ENCODE results near the gene TMEM135.
"Not testable (repeated sequence)": the region's sequence is repeated elsewhere in the genome, so short reads cannot be mapped to it uniquely, and the experiment has no call there.

Gene TMEM135

DNA sequence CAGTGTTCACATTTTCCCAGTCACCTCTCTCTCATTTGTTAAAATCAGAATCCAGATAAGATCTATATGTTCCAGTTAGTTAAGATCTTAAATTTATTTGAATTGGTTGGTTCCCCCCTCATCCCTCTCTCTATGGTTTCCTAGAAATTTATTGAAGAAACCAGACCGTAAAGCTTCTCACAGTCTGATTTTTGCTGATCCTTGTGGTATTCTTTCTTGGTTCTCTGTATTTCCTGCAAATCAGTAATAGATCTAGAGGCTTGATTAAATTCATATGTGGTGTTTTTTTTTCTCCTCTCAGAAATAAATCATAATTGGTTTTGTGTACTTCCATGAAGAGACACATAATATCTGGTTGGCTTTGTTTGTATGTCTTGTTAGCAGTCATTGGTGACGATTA, 147.5 kb downstream of the TMEM135 start:
- H3K4me1 ChIP-seq (ENCODE audit: insufficient read depth, low read length): no peaks in the 10 kb centered on the region
- H3K27me3 ChIP-seq (ENCODE audit: insufficient read depth, low read length): no peaks in the 10 kb centered on the region
- no peak overlapping the region for H3K27ac ChIP-seq (ENCODE audit: low read length)
- H3K9me3 ChIP-seq (ENCODE audit: insufficient read depth, low read depth, low read length): no peaks in the 10 kb centered on the region
- no peak overlapping the region for H3K9ac ChIP-seq (ENCODE audit: low read depth, low read length)
- H3K36me3 ChIP-seq (ENCODE audit: insufficient read depth, low read depth, low read length): no peaks in the 10 kb centered on the region
- no peak overlapping the region for H3K4me3 ChIP-seq (ENCODE audit: low read length)

- H3K9ac ChIP-seq (ENCODE audit: low read depth, low read length): no peak overlapping the region
- no peak overlapping the region for H3K27ac ChIP-seq (ENCODE audit: low read length)
- no peak overlapping the region for H3K4me3 ChIP-seq (ENCODE audit: low read length)
- no peaks in the 10 kb centered on the region for H3K9me3 ChIP-seq (ENCODE audit: insufficient read depth, low read depth, low read length)
- no peaks in the 10 kb centered on the region for H3K27me3 ChIP-seq (ENCODE audit: insufficient read depth, low read length)
- no peaks in the 10 kb centered on the region for H3K36me3 ChIP-seq (ENCODE audit: insufficient read depth, low read depth, low read length)
- no peaks in the 10 kb centered on the region for H3K4me1 ChIP-seq (ENCODE audit: insufficient read depth, low read length)
Measured at GRCh38 chr11:87187076-87187475, 149.3 kb downstream of the TMEM135 start.

DNA sequence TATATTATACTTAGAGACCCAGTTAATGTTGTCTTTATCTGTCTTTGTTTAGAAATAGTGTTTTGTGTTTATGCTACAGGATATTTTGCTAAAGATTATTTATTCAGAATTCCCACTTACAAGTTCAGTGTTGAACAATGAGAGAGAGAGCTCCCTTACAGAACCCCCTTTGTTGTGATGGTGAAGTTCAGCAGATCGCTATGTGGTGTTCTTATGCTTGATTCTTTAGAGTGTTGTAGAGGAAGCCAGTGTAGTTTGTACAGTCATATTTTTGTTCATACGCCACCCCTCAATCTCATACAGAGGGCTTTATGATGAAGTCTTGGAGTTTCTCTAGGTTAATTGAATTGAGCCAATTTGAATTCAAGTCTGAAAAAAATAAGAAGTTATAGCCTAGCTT, 150.2 kb downstream of the TMEM135 start:
- Histone ChIP-seq H3K4me1 (ENCODE audit: insufficient read depth, low read length) (no peaks in the 10 kb centered on the region), H3K27ac (ENCODE audit: low read length) (no peak overlapping the region), H3K36me3 (ENCODE audit: insufficient read depth, low read depth, low read length) (no peaks in the 10 kb centered on the region), H3K9ac (ENCODE audit: low read depth, low read length) (no peak overlapping the region), H3K27me3 (ENCODE audit: insufficient read depth, low read length) (no peaks in the 10 kb centered on the region), H3K9me3 (ENCODE audit: insufficient read depth, low read depth, low read length) (no peaks in the 10 kb centered on the region), H3K4me3 (ENCODE audit: low read length) (no peak overlapping the region)

DNA sequence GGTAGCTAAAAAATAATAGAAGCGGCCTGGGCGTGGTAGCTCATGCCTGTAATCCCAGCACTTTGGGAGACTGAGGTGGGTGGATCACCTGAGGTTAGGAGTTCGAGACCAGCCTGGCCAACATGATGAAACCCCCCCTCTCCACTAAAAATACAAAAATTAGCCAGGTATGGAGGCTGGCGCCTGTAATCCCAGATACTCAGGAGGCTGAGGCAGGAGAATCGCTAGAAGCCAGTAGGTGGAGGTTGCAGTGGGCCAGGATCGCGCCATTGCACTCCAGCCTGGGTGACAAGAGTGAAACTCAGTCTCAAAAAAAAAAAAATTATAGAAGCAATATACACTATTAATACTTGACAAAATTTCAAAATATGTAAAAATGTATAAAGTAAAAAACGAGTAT, 150.7 kb downstream of the TMEM135 start:
- H3K27ac ChIP-seq (ENCODE audit: low read length); H3K4me3 ChIP-seq (ENCODE audit: low read length); H3K9ac ChIP-seq (ENCODE audit: low read depth, low read length); H3K9me3 ChIP-seq (ENCODE audit: insufficient read depth, low read depth, low read length); H3K36me3 ChIP-seq (ENCODE audit: insufficient read depth, low read depth, low read length); H3K27me3 ChIP-seq (ENCODE audit: insufficient read depth, low read length); H3K4me1 ChIP-seq (ENCODE audit: insufficient read depth, low read length): not testable (repeated sequence)

- H3K4me1 ChIP-seq (ENCODE audit: insufficient read depth, low read length); H3K36me3 ChIP-seq (ENCODE audit: insufficient read depth, low read depth, low read length); H3K27me3 ChIP-seq (ENCODE audit: insufficient read depth, low read length); H3K9me3 ChIP-seq (ENCODE audit: insufficient read depth, low read depth, low read length); H3K27ac ChIP-seq (ENCODE audit: low read length); H3K9ac ChIP-seq (ENCODE audit: low read depth, low read length); H3K4me3 ChIP-seq (ENCODE audit: low read length): not testable (repeated sequence)
Measured at GRCh38 chr11:87188921-87189320, 151.2 kb downstream of the TMEM135 start.

- H3K27me3 ChIP-seq (ENCODE audit: insufficient read depth, low read length): no peaks in the 10 kb centered on the region
- H3K9ac ChIP-seq (ENCODE audit: low read depth, low read length): no peak overlapping the region
- no peak overlapping the region for H3K4me3 ChIP-seq (ENCODE audit: low read length)
- no peaks in the 10 kb centered on the region for H3K4me1 ChIP-seq (ENCODE audit: insufficient read depth, low read length)
- H3K27ac ChIP-seq (ENCODE audit: low read length): no peak overlapping the region
- no peaks in the 10 kb centered on the region for H3K36me3 ChIP-seq (ENCODE audit: insufficient read depth, low read depth, low read length)
- H3K9me3 ChIP-seq (ENCODE audit: insufficient read depth, low read depth, low read length): no peaks in the 10 kb centered on the region
Measured at GRCh38 chr11:87190071-87190470, 152.3 kb downstream of the TMEM135 start.

DNA sequence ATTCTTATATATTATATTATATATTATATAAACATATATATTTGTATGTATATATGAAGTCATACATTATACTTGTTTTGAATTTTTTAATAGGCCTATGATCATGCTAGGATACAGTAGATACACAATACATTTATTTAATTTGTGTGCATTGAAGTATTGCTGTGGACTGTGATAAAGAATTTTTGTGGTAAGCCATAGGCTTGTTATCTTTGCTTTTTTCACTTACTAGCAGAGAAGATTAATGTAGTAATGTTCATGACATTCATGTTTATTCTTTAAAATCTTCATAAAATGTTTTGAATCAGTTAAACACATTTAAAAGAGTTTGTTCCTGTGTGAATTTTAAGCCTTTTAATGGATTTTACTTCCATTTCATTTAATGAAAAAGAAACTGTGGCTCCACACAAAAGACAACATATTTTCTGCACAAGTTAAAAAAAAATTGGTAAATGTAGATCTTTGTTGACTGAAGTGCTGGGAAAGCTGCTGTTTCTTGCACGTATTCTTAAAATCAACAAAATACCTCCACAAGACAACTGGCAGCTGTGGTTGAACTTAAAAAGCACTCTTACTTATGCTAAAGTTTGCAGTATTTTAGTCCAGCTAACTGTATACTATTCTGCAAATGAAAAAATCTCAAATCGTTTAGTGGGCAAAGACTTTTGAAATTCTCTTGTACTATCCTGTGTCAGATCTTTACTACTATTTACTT, 156.2 kb downstream of the TMEM135 start:
- H3K9me3 ChIP-seq (ENCODE audit: insufficient read depth, low read depth, low read length): no peaks in the 10 kb centered on the region
- peaks cover 5% of the 10 kb centered on the region; the same call in 1 of the 2 replicates for H3K4me1 ChIP-seq (ENCODE audit: insufficient read depth, low read length)
- no peak overlapping the region for H3K27ac ChIP-seq (ENCODE audit: low read length)
- no peaks in the 10 kb centered on the region for H3K36me3 ChIP-seq (ENCODE audit: insufficient read depth, low read depth, low read length)
- H3K27me3 ChIP-seq (ENCODE audit: insufficient read depth, low read length): no peaks in the 10 kb centered on the region
- H3K9ac ChIP-seq (ENCODE audit: low read depth, low read length): no peak overlapping the region
- H3K4me3 ChIP-seq (ENCODE audit: low read length): no peak overlapping the region

- Histone ChIP-seq H3K9me3 (ENCODE audit: insufficient read depth, low read depth, low read length) (no peaks in the 10 kb centered on the region), H3K4me1 (ENCODE audit: insufficient read depth, low read length) (peaks cover 5% of the 10 kb centered on the region; the same call in 1 of the 2 replicates), H3K27ac (ENCODE audit: low read length) (no peak overlapping the region), H3K9ac (ENCODE audit: low read depth, low read length) (no peak overlapping the region), H3K27me3 (ENCODE audit: insufficient read depth, low read length) (no peaks in the 10 kb centered on the region), H3K4me3 (ENCODE audit: low read length) (no peak overlapping the region), H3K36me3 (ENCODE audit: insufficient read depth, low read depth, low read length) (no peaks in the 10 kb centered on the region)
Measured at GRCh38 chr11:87194985-87195820, 157.5 kb downstream of the TMEM135 start.

DNA sequence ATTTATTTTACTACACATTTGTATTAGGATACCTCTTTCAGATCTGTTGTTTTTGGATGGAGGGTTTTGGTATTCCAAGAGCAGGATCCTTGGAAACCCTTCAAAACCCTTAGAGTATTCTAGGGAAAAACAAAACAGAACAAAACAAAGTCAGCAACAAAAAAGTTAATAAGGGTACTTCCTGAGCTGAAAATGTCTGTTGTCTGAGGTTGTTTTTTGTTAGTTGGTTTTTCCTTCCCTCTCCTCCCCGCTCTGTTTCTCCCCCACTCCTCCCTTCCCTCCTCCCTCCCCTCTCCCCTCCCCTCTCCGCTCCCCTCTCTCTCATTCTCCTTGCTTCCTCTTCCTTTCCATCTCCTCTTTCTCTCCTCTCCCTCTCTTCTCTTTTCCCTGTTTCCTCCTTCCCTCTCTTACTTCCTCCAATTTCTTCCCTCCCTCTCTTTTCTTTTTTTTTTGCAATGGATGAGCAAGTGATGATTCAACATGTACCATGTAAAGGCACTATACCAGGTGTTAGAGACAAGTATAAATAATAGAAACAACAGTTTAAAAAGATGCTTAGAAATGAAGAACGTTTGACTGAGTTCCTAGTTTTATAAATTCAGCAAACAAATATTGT, 160.6 kb downstream of the TMEM135 start:
- no peak overlapping the region for H3K4me3 ChIP-seq (ENCODE audit: low read length)
- no peaks in the 10 kb centered on the region for H3K36me3 ChIP-seq (ENCODE audit: insufficient read depth, low read depth, low read length)
- H3K9me3 ChIP-seq (ENCODE audit: insufficient read depth, low read depth, low read length): no peaks in the 10 kb centered on the region
- no peak overlapping the region for H3K27ac ChIP-seq (ENCODE audit: low read length)
- H3K27me3 ChIP-seq (ENCODE audit: insufficient read depth, low read length): no peaks in the 10 kb centered on the region
- H3K9ac ChIP-seq (ENCODE audit: low read depth, low read length): no peak overlapping the region
- H3K4me1 ChIP-seq (ENCODE audit: insufficient read depth, low read length): peaks cover 5% of the 10 kb centered on the region; the same call in 1 of the 2 replicates

DNA sequence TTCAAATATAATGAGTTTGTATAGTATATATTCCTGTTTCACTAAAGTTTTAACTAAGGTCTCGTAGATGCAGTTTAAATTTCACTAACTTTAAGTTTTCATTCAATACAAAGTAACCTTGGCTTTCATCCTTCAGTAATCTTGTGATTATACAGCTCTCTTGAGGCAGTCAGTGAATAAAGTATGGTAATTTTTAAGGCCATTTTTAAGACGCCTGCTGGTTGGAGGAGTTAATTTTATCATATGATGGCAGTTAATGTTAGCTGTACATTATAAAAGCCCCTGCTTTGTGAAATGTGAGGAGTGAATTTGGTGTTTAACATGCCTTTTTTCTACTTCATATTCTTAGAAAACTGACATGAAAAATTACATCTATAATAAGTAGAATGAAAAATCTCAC, 163.6 kb downstream of the TMEM135 start:
- no peak overlapping the region for H3K27ac ChIP-seq (ENCODE audit: low read length)
- no peak overlapping the region for H3K4me3 ChIP-seq (ENCODE audit: low read length)
- H3K27me3 ChIP-seq (ENCODE audit: insufficient read depth, low read length): no peaks in the 10 kb centered on the region
- H3K36me3 ChIP-seq (ENCODE audit: insufficient read depth, low read depth, low read length): no peaks in the 10 kb centered on the region
- no peaks in the 10 kb centered on the region for H3K9me3 ChIP-seq (ENCODE audit: insufficient read depth, low read depth, low read length)
- H3K4me1 ChIP-seq (ENCODE audit: insufficient read depth, low read length): peaks cover 5% of the 10 kb centered on the region; the same call in 1 of the 2 replicates
- no peak overlapping the region for H3K9ac ChIP-seq (ENCODE audit: low read depth, low read length)

DNA sequence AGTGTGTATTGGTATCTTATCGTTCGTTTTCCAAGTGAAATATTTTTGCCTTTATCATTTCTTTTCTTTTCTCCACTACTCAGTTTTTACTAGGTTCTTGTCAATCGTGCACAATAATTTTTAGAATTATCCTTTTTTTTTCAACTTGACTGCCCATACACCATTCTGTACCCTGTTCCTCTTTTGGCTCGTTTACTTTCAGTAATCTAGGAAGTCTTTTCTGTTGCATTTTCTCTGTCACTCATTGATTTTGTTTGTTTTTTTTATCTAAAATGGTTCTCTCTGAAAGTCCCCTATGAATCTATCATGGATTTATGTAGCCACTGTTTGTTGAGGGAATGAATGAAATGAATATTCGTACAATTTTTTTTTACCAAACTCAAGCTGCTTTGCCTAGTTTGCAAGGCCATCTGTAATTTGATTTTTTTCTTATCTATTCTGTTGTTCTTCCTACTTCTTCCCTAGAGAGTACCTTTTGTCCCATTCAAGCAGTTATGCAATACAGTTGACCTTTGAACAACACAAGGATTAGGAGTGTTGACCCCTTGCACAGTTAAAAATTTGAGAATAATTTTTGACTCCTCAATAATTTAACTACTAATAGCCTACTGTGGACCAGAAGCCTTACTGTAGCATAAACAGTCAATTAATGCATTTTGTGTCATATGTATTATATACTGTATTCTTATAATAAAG, 166.3 kb downstream of the TMEM135 start:
- no peak overlapping the region for H3K27ac ChIP-seq (ENCODE audit: low read length)
- H3K4me1 ChIP-seq (ENCODE audit: insufficient read depth, low read length): no peaks in the 10 kb centered on the region
- H3K27me3 ChIP-seq (ENCODE audit: insufficient read depth, low read length): no peaks in the 10 kb centered on the region
- H3K9me3 ChIP-seq (ENCODE audit: insufficient read depth, low read depth, low read length): no peaks in the 10 kb centered on the region
- no peak overlapping the region for H3K9ac ChIP-seq (ENCODE audit: low read depth, low read length)
- no peaks in the 10 kb centered on the region for H3K36me3 ChIP-seq (ENCODE audit: insufficient read depth, low read depth, low read length)
- H3K4me3 ChIP-seq (ENCODE audit: low read length): no peak overlapping the region
